Stimulated activated CD8-positive, alpha-beta memory T cell treated with anti-CD3 and anti-CD28 coated beads, Interleukin-2, amount 100 ng/mL, for 1 hour (primary cell): ENCODE data around the gene CNGA1.
"Not testable (repeated sequence)": the region's sequence is repeated elsewhere in the genome, so short reads cannot be mapped to it uniquely, and the experiment has no call there.

Source experiments
- DNase-seq, 2 donors: peaks; one replicate each; pipeline ENCODE4 v3.0.0-alpha.2; 2020; ENCODE audit warnings: low read depth in 2 of 2

Gene CNGA1

GRCh38 chr4:48030470-48030869 is 14.0 kb upstream of the CNGA1 start:
- DNase-seq, result no peak

- no peak for DNase-seq
These were observed 12.2 kb upstream of the CNGA1 start for GRCh38 chr4:48028696-48029095.

- no peak for DNase-seq
These were observed 11.2 kb upstream of the CNGA1 start for GRCh38 chr4:48027653-48028052.

GRCh38 chr4:48025005-48025404 is 8.5 kb upstream of the CNGA1 start:
- DNase-seq, result no peak

GRCh38 chr4:48024522-48024921 is 8.0 kb upstream of the CNGA1 start:
- DNase-seq, result no peak

GRCh38 chr4:48022192-48022799 is 5.8 kb upstream of the CNGA1 start:
- no peak for DNase-seq

- DNase-seq, result no peak
These were observed 4.6 kb upstream of the CNGA1 start for GRCh38 chr4:48021100-48021499.

GRCh38 chr4:48018112-48018511 is 1.6 kb upstream of the CNGA1 start:
- no peak for DNase-seq

- DNase-seq, result no peak
These were observed 659 bp upstream of the CNGA1 start for GRCh38 chr4:48017108-48017571.

- DNase-seq, result no peak
These were observed 803 bp downstream of the CNGA1 start for GRCh38 chr4:48015678-48016077.

GRCh38 chr4:48015216-48015615 is 1.3 kb downstream of the CNGA1 start:
- no peak for DNase-seq

GRCh38 chr4:48012824-48013223 is 3.7 kb downstream of the CNGA1 start:
- DNase-seq, result no peak

GRCh38 chr4:48011722-48012121 is 4.8 kb downstream of the CNGA1 start:
- no peak for DNase-seq

GRCh38 chr4:48010906-48011305 is 5.6 kb downstream of the CNGA1 start:
- not testable (repeated sequence) for DNase-seq

- DNase-seq, result no peak
These were observed 8.4 kb downstream of the CNGA1 start for GRCh38 chr4:48008021-48008596.

GRCh38 chr4:48005781-48006180 is 10.7 kb downstream of the CNGA1 start:
- DNase-seq, result no peak

- DNase-seq, result not testable (repeated sequence)
These were observed 12.9 kb downstream of the CNGA1 start for GRCh38 chr4:48003568-48003967.

- DNase-seq, result no peak
These were observed 14.2 kb downstream of the CNGA1 start for GRCh38 chr4:48002267-48002666.

- no peak for DNase-seq
These were observed 20.5 kb downstream of the CNGA1 start for GRCh38 chr4:47996021-47996420.

- DNase-seq, result not testable (repeated sequence)
These were observed 24.0 kb downstream of the CNGA1 start for GRCh38 chr4:47992475-47992874.

GRCh38 chr4:47990145-47990544 is 26.3 kb downstream of the CNGA1 start:
- no peak for DNase-seq

GRCh38 chr4:47974566-47974965 is 41.9 kb downstream of the CNGA1 start:
- no peak for DNase-seq

- DNase-seq, result no peak
These were observed 43.8 kb downstream of the CNGA1 start for GRCh38 chr4:47972721-47973120.

- DNase-seq, result no peak
These were observed 44.3 kb downstream of the CNGA1 start for GRCh38 chr4:47972181-47972580.
